Progenitor cell of endocrine pancreas (in vitro differentiated cells): ENCODE data around the gene DDX10. TPM values are rescaled to one million over a fixed set of nuclear protein-coding genes. Genes with fewer than 3 reads are reported as not detected.

Experiments used
- DNase-seq: peaks from one replicate; pipeline ENCODE4 v3.0.0; 2021; ENCODE audit warnings: low spot score; ENCODE audit not compliant: unreplicated experiment
- H3K27ac Mint-ChIP-seq: 2 replicates; pipeline ENCODE4 v1.8.0; 2021; ENCODE audit warnings: mild to moderate bottlenecking, moderate library complexity, mixed read lengths
- H3K27me3 Mint-ChIP-seq: 2 replicates; pipeline ENCODE4 v1.8.0; 2021; ENCODE audit warnings: mixed read lengths
- H3K36me3 Mint-ChIP-seq: 2 replicates; pipeline ENCODE4 v1.8.0; 2022; ENCODE audit warnings: mixed read lengths; ENCODE audit not compliant: insufficient read depth
- H3K4me1 Mint-ChIP-seq: 2 replicates; pipeline ENCODE4 v1.8.0; 2021; ENCODE audit warnings: low read depth, mixed read lengths
- H3K4me3 Mint-ChIP-seq: 2 replicates; pipeline ENCODE4 v1.8.0; 2021; ENCODE audit warnings: low read depth, mild to moderate bottlenecking, moderate library complexity, mixed read lengths
- H3K9me3 Mint-ChIP-seq: 2 replicates; pipeline ENCODE4 v1.8.0; 2021; ENCODE audit warnings: low read depth, mixed read lengths
- total RNA-seq: library from RNA; stranded (reverse); gene quantifications from 2 replicates; pipeline ENCODE4 v1.2.1, GENCODE V29; 2021
- TF ChIP-seq, protein P1 (sequence below): fragments of 200-600 bp; sonication (generic); IDR thresholded peaks from one replicate; pipeline ENCODE4 v1.5.0; 2021; ENCODE audit warnings: antibody characterized with exemption, mild to moderate bottlenecking; ENCODE audit not compliant: unreplicated experiment

Gene DDX10
- total RNA-seq, 1 donor from 2014 or later, result 31.9 TPM

DNA sequence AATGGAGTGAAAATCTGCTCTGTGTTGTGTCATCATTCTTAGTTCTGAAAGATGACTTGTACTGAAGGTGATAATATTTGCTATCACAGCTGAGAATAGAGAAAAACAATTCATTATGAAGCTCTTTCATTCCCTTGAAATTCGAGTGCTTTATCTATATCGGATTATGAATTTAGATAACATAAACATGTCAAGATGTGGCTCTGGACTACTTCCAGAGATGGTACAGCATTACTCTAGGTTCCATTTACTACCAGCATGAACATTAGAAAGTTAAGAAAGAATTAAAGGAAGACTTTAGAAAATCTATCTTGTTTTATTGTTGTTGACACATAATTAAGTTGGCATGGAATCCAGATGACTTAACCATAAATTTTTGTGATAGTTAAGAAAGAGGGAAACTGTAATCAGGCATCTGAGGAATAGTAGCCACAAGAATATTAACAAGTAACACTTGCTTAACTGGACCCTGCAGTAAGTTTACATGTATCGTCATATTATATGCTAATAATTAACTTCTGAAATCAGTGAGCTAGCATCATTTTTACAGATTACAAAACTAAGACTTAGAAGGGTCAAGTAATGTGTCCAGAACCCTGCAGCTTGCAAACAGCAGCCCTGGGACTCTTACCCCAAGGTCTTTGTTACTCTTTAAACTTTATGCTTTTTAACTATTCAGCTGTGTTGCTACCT is 182.6 kb downstream of the DDX10 start:
- no peaks in the 10 kb centered on the region for H3K27me3 Mint-ChIP-seq
- no peak for DNase-seq
- no peak overlapping the region for H3K27ac Mint-ChIP-seq
- H3K9me3 Mint-ChIP-seq, result no peaks in the 10 kb centered on the region
- H3K4me1 Mint-ChIP-seq, result no peaks in the 10 kb centered on the region
- H3K4me3 Mint-ChIP-seq, result no peak overlapping the region
- peaks cover 5% of the 10 kb centered on the region for H3K36me3 Mint-ChIP-seq
- TF ChIP-seq, protein P1, sequence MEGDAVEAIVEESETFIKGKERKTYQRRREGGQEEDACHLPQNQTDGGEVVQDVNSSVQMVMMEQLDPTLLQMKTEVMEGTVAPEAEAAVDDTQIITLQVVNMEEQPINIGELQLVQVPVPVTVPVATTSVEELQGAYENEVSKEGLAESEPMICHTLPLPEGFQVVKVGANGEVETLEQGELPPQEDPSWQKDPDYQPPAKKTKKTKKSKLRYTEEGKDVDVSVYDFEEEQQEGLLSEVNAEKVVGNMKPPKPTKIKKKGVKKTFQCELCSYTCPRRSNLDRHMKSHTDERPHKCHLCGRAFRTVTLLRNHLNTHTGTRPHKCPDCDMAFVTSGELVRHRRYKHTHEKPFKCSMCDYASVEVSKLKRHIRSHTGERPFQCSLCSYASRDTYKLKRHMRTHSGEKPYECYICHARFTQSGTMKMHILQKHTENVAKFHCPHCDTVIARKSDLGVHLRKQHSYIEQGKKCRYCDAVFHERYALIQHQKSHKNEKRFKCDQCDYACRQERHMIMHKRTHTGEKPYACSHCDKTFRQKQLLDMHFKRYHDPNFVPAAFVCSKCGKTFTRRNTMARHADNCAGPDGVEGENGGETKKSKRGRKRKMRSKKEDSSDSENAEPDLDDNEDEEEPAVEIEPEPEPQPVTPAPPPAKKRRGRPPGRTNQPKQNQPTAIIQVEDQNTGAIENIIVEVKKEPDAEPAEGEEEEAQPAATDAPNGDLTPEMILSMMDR, result no peak

DNA sequence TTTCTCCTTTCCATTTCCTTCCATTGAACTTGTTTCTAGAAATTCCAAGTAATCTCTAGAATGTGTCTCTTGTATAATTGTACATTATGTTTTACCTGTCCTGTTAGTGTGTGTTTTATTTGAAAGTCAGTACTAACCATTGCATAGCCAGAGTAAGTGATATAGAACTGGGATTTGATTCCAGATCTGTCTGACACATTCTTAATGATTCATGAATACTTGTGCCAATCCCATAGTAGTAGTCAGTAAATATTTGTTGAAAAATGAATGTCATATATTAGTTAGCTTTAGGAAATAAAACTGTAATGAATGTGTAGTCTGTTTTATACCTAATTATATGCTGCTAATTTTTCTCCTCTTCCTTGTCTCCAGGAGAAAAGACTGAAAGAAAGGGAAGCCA is 186.9 kb downstream of the DDX10 start:
- TF ChIP-seq, protein P1, result no peak
- no peak for DNase-seq
- Mint-ChIP-seq H3K4me1 (no peaks in the 10 kb centered on the region), H3K4me3 (no peak overlapping the region), H3K36me3 (no peaks in the 10 kb centered on the region), H3K9me3 (no peaks in the 10 kb centered on the region), H3K27ac (no peak overlapping the region), H3K27me3 (no peaks in the 10 kb centered on the region)

DNA sequence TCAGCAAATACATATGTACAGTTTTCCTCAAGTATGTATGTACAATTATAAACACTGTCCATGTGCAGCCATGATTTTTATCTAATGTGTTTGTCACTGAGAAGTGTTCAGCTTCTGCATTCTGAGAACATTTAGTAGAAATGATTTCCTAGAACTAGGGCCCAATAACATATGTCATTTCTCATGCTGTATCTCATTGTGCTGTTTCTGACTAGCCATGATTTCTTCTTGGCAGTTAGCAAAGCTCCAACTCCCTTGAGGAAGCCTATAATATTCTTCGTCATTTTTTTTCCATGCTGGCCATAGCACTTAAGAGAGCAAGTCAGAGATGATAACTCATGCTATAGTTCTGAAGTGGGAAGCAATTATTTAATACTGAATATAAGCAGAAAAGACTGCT is 187.8 kb downstream of the DDX10 start:
- H3K27ac Mint-ChIP-seq, result no peak overlapping the region
- TF ChIP-seq, protein P1, result no peak
- DNase-seq, result no peak
- H3K9me3 Mint-ChIP-seq, result no peaks in the 10 kb centered on the region
- no peaks in the 10 kb centered on the region for H3K36me3 Mint-ChIP-seq
- H3K4me3 Mint-ChIP-seq, result no peak overlapping the region
- no peaks in the 10 kb centered on the region for H3K27me3 Mint-ChIP-seq
- H3K4me1 Mint-ChIP-seq, result no peaks in the 10 kb centered on the region

DNA sequence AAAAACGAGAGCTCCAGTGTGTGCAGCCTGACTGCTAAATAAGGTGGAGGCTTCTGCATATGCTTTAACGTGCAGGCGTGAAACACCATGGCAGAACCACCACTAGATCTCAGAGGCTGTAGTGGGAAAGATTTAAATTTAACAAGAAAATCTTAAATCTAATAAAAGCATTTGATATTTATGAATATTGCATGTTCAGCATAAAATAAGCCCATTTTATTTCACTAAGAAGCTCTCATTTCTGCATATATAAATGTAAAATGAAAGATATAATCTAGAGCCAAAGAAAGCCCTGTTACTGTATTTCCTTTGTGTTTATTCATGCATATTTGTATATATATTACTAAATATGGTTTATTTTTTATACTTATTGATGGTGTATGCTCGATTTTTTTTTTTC is 188.3 kb downstream of the DDX10 start:
- DNase-seq, result no peak
- Mint-ChIP-seq H3K4me3 (no peak overlapping the region), H3K4me1 (no peaks in the 10 kb centered on the region), H3K27me3 (no peaks in the 10 kb centered on the region), H3K36me3 (no peaks in the 10 kb centered on the region), H3K27ac (no peak overlapping the region), H3K9me3 (no peaks in the 10 kb centered on the region)
- TF ChIP-seq, protein P1, result no peak

DNA sequence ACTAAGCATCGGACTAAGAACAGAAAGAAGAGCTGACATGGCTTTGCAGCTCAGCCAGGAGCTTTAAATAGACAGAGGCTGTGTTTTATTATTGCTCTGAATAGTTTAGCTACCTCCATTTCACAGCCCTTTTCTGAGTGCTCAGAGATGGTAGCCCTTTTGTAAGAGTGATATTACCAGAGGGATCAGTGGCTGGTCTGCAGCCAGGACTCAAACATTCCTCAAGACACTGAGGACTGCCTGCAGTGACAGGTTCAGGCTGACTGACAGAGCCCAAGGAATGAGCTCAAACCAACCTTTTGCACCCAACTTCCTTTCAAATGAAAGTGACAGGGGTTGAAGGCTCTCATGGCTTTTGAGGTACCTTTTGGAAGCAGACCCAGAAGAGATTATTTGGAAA is 189.0 kb downstream of the DDX10 start:
- H3K9me3 Mint-ChIP-seq, result no peaks in the 10 kb centered on the region
- TF ChIP-seq, protein P1, result no peak
- H3K4me3 Mint-ChIP-seq, result no peak overlapping the region
- no peak overlapping the region for H3K27ac Mint-ChIP-seq
- DNase-seq, result no peak
- no peaks in the 10 kb centered on the region for H3K4me1 Mint-ChIP-seq
- no peaks in the 10 kb centered on the region for H3K36me3 Mint-ChIP-seq
- no peaks in the 10 kb centered on the region for H3K27me3 Mint-ChIP-seq
